Measurements from ENCODE around the gene ATP5PO. TPM values are rescaled to one million over a fixed set of nuclear protein-coding genes. Genes with fewer than 3 reads are reported as not detected.
A peak's percentile ranks its signal among the peaks of the same experiment; 100 is the strongest.

ATP5PO gene
- total RNA-seq, 4 donors from 2014 or later: 121 to 213 (median 148) TPM

DNA sequence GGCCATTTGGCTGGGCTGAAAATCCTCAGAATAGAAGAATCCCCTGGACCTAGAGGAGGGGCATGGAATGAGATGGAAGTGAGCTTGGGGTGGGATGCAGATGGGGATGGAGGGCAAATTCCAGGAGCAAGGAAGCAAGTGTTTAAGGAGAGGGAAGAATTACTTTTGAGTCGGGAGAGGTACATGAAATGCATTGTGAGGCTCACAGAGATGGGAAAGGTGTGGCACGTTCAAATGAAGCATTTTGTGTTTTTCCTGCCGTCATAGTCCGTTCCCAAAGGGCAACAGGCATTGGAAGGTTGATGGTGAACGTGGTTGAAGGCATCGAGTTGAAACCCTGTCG lies 30.5 kb downstream of the ATP5PO start:
- WGBS, 2 donors: 78 to 87% methylated on average over 7 of the region's 7 CpGs
- no peak for DNase-seq (ENCODE audit: low spot score in 2 of 2)

DNA sequence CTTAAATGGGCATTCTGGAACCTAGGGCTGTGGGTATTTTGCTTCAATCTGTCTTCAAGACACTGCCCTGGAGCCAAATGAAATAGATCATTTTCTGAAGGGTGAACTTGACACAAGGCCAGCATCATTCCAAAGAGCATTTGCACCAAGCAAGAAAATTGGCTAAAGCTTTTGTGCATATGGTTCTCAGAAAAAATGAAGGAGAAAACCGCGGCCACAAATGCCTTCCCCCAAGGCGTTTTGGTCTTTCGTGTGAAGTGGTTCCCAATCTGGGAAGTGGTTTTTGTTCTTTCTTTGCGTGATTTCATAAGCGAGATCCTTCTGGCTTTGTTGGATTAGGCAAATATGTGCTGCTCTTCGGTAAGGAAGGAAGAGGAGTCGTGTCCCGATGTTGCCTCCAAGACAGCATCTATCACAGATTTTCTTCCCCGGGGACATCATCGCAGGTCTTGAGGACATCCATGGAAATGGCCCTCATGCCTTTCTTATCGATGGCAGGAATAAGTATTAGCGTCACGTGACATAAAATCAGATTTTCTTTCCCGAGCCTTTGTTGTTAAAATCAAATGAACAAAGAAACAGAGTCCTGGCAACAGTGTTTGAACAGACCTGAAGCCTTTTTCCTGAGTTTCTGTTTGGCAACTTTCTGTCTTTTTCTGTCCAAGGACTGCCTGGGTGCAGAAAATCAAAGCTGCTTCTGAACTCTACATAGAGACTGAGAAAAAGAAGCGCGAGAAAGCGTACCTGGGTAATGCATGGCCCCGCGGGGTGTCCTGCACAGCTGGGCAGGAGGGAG lies 31.0 kb downstream of the ATP5PO start:
- Histone ChIP-seq H3K27me3 (no peaks in the 10 kb centered on the region), H3K4me1 (peaks cover 0 to 4% (median 0%) of the 10 kb centered on the region in 4 donors), H3K9me3 (no peaks in the 10 kb centered on the region), H3K4me3 (peak overlapping the region in 1 of 4 donors; percentile 2), H3K36me3 (no peaks in the 10 kb centered on the region), H3K27ac (no peak overlapping the region)
- no peak for DNase-seq (ENCODE audit: low spot score in 2 of 2)
- TF ChIP-seq, protein P1, sequence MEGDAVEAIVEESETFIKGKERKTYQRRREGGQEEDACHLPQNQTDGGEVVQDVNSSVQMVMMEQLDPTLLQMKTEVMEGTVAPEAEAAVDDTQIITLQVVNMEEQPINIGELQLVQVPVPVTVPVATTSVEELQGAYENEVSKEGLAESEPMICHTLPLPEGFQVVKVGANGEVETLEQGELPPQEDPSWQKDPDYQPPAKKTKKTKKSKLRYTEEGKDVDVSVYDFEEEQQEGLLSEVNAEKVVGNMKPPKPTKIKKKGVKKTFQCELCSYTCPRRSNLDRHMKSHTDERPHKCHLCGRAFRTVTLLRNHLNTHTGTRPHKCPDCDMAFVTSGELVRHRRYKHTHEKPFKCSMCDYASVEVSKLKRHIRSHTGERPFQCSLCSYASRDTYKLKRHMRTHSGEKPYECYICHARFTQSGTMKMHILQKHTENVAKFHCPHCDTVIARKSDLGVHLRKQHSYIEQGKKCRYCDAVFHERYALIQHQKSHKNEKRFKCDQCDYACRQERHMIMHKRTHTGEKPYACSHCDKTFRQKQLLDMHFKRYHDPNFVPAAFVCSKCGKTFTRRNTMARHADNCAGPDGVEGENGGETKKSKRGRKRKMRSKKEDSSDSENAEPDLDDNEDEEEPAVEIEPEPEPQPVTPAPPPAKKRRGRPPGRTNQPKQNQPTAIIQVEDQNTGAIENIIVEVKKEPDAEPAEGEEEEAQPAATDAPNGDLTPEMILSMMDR (IDR thresholded peaks at IDR 0.05): no peak
- no peak for TF ChIP-seq POLR2A (IDR thresholded peaks at IDR 0.05)
- no peak for TF ChIP-seq EP300 (IDR thresholded peaks at IDR 0.05)
- WGBS, 2 donors: 77% methylated on average over 20 of the region's 20 CpGs

More for the DNA sequence above, 30.5 kb downstream of the ATP5PO start:
- no peak overlapping the region for H3K27ac ChIP-seq
- H3K27me3 ChIP-seq: no peaks in the 10 kb centered on the region
- TF ChIP-seq, protein P1 (IDR thresholded peaks at IDR 0.05): no peak
- TF ChIP-seq EP300 (IDR thresholded peaks at IDR 0.05): no peak
- TF ChIP-seq POLR2A (IDR thresholded peaks at IDR 0.05): no peak
- H3K4me3 ChIP-seq: peak overlapping the region in 1 of 4 donors; percentile 2
- peaks cover 0 to 4% (median 0%) of the 10 kb centered on the region in 4 donors for H3K4me1 ChIP-seq
- no peaks in the 10 kb centered on the region for H3K36me3 ChIP-seq
- no peaks in the 10 kb centered on the region for H3K9me3 ChIP-seq

DNA sequence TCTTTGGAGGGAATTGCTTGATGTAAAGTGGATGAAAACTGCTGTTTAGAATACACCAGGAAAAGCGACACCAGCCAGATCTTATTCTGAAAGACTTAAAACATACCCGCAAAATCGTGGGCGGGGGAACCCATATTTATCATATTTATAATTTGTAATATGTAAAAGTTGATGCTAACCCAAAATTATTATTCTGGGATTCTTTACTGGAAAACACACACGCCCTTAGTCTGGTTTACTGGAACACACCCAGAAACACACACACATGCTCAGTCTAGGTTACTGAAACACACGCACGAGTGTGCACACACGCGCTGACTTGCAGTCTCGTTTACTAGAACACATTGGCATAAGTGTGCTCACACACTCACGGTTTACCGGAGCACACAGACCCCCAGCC lies 32.5 kb downstream of the ATP5PO start:
- no peak for DNase-seq (ENCODE audit: low spot score in 2 of 2)

DNA sequence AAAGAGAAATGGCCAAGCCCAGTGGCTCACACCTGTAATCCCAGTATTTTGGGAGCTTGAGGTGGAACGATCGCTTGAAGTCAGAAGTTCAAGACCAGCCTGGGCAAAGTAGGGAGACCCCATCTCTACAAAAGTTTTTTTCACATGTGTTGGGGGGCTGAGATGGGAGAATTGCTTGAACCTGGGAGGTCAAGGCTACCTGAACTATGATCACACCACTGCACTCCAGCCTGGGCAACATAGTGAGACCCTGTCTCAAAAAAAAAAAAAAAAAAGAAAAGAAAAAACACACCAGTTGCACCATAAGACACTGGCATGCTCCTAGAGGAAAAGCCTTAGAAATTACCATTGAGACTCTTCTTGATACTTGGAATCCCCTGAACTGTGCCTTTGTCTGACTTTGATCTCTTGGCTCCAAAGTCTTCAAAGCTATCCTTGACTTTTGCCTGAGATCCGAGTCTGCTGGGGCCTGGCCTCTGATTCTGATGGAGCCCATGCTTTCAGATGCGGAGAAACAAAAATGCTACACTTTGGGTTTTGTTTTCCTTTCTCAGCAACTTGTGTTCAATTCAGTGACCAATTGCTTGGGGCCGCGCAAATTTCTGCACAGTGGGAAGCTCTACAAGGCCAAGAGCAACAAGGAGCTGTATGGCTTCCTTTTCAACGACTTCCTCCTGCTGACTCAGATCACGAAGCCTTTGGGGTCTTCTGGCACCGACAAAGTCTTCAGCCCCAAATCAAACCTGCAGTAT lies 33.7 kb downstream of the ATP5PO start:
- H3K4me1 ChIP-seq: peaks cover 0 to 4% (median 0%) of the 10 kb centered on the region in 4 donors
- no peak overlapping the region for H3K27ac ChIP-seq
- DNase-seq (ENCODE audit: low spot score in 2 of 2): no peak
- H3K27me3 ChIP-seq: no peaks in the 10 kb centered on the region
- TF ChIP-seq, protein P1 (IDR thresholded peaks at IDR 0.05): no peak
- TF ChIP-seq POLR2A (IDR thresholded peaks at IDR 0.05) (no peak), EP300 (IDR thresholded peaks at IDR 0.05) (no peak)
- WGBS, 2 donors: 65% methylated on average over 9 of the region's 9 CpGs
- no peaks in the 10 kb centered on the region for H3K9me3 ChIP-seq
- no peak overlapping the region for H3K4me3 ChIP-seq
- H3K36me3 ChIP-seq: no peaks in the 10 kb centered on the region

More for the DNA sequence above, 32.5 kb downstream of the ATP5PO start:
- Histone ChIP-seq H3K9me3 (no peaks in the 10 kb centered on the region), H3K36me3 (no peaks in the 10 kb centered on the region), H3K4me1 (peaks cover 0 to 4% (median 0%) of the 10 kb centered on the region in 4 donors), H3K27me3 (no peaks in the 10 kb centered on the region), H3K27ac (no peak overlapping the region), H3K4me3 (no peak overlapping the region)
- 80 to 81% methylated on average over 12 of the region's 12 CpGs for WGBS, 2 donors
- TF ChIP-seq POLR2A (IDR thresholded peaks at IDR 0.05): no peak
- TF ChIP-seq, protein P1 (IDR thresholded peaks at IDR 0.05): no peak
- TF ChIP-seq EP300 (IDR thresholded peaks at IDR 0.05): no peak

DNA sequence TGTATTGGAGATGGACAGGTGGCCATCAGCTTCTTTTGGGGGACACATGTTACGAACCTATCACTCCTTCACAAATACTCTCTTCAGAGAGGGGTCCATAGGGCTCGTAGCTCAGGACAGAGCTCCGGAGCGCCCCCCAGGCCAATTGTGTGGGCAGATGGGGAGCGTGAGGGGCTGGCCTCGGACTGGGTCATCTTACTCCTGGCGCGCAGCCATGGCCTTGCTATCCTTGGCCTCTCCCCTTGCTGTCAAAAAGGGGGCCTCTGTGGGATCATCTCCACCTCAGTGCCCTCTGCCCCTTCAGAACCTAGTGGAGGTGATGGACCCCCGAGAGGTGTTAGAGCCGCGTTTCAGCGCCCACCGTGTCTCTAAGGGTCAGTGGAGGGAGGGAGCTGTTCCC lies 35.0 kb downstream of the ATP5PO start:
- DNase-seq (ENCODE audit: low spot score in 2 of 2): no peak
- H3K36me3 ChIP-seq: no peaks in the 10 kb centered on the region

More for the DNA sequence above, 35.0 kb downstream of the ATP5PO start:
- TF ChIP-seq POLR2A (IDR thresholded peaks at IDR 0.05): no peak
- TF ChIP-seq, protein P1 (IDR thresholded peaks at IDR 0.05): no peak
- no peak for TF ChIP-seq EP300 (IDR thresholded peaks at IDR 0.05)
- Histone ChIP-seq H3K4me3 (no peak overlapping the region), H3K27me3 (no peaks in the 10 kb centered on the region), H3K9me3 (no peaks in the 10 kb centered on the region), H3K4me1 (peaks cover 0 to 4% (median 0%) of the 10 kb centered on the region in 4 donors), H3K27ac (no peak overlapping the region)
- WGBS, 2 donors: 86 to 87% methylated on average over 13 of the region's 13 CpGs
